KBM-7 (cell line): ENCODE data around the gene NCBP2.

ENCODE experiments used
- DNase-seq: peaks from one replicate; pipeline ENCODE4 v3.0.0-alpha.2; 2015
- in situ Hi-C: fragments of 300-500 bp; cut with MboI; formaldehyde crosslinking; loops from 2 replicates; pipeline ENCODE4 v1.14.3; 2020; ENCODE audit warnings: low sequenced_read_pairs, low pct_unique_long_range_greater_than_20kb, mixed read lengths

NCBP2 gene

DNA sequence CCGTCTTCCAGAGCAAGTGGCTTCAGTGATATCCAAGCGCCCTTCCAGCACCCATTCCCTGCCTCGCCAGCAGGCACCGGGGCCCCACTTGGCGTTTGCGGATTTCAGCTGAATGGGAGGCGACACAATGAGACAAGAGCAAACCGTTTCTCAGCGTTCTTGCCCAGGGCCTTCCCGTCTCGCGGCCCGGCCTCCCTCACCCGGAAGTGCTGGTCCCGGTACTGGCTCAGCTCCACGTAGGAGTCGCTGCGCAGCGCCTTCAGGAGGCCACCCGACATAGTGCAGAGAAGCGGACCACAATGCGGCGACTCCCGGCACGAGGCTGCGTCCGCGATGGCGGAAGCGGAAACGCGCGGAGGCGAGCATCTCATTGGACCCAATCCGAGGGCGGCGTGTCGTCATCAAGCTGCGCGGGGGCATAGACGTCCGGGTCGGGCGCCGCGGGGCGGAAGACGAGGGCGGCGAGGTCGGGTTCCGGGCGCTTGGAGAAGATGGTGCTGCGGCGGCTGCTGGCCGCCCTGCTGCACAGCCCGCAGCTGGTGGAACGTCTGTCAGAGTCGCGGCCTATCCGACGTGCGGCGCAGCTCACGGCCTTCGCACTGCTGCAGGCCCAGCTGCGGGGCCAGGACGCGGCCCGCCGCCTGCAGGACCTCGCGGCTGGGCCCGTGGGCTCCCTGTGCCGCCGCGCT, at the start of gene NCBP2:
NCBP2 (minus strand) TSS at position 303 of the 689 bp plus-strand sequence; CDS start at position 278, 25 bp downstream.
- in situ Hi-C loops: no loop called here
- DNase-seq: peak; percentile 98

DNA sequence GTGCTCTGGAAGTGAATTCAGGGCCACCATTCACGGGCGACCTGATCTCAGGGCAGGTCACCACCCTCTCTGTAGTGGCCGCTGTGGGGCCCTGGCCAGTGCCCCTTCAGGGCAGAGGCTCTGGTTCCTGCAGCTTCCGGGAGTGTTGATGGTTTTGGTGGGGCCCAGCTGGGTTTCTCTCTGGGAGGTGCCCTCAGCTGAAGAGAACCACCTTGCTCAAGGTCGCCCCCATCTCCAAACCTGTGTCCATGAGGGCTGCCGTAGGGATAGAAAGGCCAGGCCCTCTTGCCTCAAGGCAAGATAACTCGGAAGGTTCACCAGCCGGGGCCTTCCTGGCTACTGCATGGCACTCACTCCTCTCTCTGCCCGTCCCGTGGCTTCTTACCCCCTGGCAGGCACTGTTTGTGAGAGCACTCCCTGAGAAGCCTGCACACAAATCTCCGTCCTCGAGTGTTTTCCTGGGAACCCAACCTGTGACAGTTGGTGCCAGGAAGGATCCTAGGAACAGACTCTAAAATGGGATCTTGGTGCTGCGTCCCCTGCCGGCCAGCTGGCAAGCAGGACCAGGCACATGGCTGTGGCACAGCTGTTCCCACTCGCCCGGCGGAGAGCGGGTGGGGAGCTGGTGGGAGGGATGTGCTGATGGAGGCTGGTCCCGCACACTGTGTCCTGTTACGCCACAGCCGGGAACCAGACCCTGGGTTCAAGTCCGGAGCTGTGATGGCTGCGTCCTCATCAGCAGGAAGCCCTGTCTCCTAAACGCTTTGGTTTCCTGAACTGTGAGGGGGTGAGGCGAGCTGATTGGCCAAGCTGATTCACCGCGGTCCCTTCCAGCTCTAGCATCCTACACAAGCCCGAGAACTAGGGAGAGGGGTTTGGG, 49.5 kb upstream of the NCBP2 start:
- in situ Hi-C loops: loop anchor here (25.0 kb wide), 2 partner anchors 195 to 520 kb away; no protein-coding TSS in a partner anchor

DNA sequence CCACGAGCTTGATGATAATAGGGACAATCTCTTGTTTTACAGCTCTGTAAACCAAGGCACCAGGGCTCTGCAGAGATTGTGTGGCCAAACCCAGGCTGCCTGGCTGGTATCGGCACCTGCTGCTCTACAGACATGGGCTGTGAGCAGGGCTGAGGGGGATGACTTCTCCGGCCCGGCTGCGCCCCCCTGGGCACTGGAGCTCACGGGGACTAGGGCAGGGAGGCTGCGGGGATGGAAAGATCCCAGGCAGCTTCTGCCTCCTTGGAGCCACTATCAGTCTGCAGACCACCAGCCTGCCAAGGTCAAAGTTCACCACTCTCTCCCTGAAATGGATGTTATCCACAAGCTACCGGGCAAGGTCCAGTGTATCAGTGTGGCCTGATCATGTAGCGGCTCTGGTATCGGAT, 48.3 kb upstream of the NCBP2 start:
- no peak for DNase-seq
- in situ Hi-C loops: loop anchor here (25.0 kb wide), 2 partner anchors 197 to 522 kb away; no protein-coding TSS in a partner anchor

More for the DNA sequence above, 49.5 kb upstream of the NCBP2 start:
- no peak for DNase-seq

DNA sequence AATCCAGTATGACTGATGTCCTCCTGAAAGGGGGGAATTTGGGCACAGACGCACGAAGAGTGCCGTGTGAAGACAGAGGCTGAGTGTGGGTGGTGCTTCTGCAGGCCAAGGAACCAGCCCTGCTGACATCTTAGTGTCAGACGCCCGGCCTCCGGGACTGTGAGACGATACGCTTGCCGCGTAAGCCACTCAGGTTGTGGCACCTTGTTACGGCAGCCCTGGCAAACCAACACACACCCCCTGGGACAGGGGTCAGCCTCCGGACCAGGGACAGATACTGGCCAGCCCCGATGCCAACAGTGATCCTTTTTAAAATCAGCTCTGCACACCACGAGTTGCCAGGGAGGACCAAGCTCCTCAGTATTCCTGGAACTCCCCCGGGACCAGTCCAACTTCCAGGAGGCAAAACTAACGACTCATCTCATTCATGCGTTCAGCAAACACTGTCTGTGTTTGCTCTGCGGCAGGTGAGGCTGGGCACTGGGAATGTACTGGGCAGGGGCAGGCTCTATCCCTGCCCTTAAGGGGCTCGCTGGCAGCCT, 47.5 kb upstream of the NCBP2 start:
- no peak for DNase-seq
- in situ Hi-C loops: loop anchor here (25.0 kb wide), 2 partner anchors 198 to 523 kb away; no protein-coding TSS in a partner anchor

DNA sequence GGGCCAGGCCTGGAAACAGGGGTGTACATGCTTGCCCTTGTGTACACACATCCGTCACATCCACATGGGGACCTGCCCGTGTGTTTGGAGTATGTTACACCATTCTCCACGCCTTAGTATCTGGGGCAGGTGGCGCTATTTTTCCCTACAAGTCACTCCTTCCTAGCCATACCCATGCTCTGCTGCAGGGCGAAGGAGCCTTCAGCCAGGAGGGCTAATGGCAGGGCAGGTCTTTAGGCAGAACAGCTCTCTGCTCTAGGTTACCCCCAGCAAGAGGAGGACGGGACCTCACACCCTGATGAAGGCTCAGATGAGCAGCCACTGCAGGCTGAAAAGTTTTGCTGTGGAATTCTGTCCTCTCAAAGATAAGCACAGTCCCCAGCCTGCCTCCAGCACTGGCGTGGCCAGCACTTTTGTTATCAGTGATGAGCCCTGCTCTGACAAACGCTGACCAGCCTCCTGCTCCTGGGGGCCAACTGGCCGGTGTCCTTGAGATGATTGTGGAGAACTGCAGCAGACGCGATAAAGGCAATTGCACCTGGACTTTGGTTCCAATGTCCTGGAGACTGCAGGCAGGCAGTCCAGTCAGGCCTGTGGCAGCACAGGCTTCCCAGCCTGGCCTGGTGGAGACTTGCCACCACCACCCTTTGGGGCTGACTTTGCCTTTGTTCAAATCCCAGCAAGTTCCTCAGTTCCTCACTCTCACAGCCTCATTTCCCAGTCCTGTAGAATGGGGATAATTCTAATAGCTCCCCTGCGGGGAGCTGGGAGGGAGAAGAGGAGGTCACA, 46.1 kb upstream of the NCBP2 start:
- in situ Hi-C loops: loop anchor here (25.0 kb wide), 2 partner anchors 199 to 524 kb away; no protein-coding TSS in a partner anchor
- DNase-seq: peak; percentile 31

DNA sequence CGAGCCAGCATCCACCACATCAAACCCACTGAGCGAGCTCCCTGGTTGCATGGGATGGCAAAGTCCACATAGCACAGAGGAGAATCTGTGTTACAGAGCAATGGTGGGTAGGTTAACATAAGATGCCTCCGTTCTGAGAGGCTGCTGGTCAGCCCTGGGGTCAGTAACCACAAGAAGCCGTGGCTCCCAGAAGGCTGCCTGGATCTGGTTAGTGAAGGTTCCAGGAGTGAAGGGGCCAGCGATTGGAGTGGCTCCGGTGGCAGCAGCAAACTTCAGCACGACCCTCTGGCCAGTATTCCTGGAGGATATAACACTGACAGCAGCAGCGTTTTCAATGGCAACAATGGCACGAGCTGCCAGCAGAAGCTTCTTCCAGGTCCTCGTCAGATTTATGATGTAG, 44.7 kb upstream of the NCBP2 start:
- no peak for DNase-seq
- in situ Hi-C loops: loop anchor here (25.0 kb wide), 2 partner anchors 200 to 525 kb away; no protein-coding TSS in a partner anchor

DNA sequence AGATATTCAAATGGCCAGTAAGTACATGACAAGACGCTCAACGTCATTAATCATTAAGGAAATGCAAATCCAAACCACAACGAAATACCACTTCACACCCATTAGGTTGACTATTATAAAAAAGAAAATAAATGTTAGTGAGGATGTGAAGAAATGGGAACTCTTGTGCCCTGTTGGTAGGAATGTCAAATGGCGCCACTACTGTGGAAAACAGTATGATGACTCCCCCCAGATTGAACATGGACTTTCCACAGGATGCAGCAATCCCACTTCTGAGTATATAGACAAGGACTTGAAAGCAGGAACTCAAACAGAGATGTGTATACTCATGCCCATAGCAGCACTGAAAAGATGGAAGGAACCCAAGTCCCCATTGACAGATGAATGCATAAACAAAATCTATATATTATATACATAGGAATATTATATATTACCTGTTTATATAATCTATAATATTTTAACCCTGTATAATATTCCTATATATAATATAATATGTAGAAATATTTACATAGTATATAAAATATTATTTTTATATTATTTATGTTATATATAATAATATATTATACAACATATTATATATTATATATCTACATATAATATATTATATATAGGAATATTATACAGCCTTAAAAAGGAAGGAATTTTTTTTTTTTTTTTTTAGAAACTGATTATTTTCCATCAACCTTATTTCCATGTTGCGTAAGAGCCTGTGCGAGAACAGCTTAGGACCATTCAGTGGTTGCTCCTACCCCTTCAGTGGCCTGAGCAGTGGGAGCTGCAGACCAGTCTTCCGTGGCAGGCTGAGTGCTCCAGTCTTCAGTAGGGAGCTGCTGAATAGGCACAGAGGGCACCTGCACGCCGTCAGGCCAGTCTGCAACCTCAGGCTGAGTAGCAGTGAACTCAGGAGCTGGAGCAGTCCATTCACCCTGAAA, 43.9 kb upstream of the NCBP2 start:
- DNase-seq: no peak
- in situ Hi-C loops: loop anchor here (25.0 kb wide), 2 partner anchors 201 to 526 kb away; no protein-coding TSS in a partner anchor

DNA sequence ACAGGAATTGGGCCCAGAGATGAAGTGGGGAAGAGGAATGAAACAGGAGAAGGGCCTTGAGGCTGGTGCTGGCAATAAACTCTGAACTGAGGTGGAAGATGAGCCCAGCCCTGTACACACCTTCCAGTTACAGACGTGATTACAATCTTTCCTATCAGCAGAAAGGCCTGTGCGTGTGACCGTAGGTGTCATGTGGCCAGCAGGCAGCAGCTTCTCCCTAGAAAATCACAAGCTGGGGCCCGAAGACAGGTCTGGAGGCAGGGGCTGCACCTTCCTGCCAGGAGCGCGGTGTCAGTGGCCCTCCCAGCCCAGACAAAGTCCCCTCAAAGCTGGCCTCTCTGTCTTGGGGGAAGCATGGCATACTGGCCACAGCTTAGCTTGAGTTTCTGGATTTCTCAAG, 43.0 kb upstream of the NCBP2 start:
- in situ Hi-C loops: loop anchor here (25.0 kb wide), 2 partner anchors 202 to 527 kb away; no protein-coding TSS in a partner anchor

DNA sequence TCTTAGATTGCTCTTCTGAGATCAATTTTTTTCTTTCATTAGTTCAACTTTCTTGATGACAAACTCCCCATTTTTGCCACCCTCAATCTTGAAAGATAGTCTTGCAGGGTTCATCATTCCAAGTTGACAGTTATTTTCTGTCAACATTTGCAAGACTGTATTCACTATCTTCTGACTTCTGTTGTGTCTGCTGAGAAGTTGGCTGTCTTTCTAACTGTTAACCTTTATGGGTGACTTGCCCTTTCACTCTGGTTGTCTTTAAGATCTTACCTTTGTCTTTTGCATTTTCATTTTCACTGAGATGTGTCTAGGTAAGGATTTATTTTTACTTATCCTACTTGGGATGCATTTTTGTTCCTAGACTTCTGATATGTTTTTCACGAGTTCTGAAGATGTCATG, 40.9 kb upstream of the NCBP2 start:
- in situ Hi-C loops: loop anchor here (25.0 kb wide), 2 partner anchors 204 to 529 kb away; no protein-coding TSS in a partner anchor
- DNase-seq: no peak

More for the DNA sequence above, 43.0 kb upstream of the NCBP2 start:
- DNase-seq: no peak

DNA sequence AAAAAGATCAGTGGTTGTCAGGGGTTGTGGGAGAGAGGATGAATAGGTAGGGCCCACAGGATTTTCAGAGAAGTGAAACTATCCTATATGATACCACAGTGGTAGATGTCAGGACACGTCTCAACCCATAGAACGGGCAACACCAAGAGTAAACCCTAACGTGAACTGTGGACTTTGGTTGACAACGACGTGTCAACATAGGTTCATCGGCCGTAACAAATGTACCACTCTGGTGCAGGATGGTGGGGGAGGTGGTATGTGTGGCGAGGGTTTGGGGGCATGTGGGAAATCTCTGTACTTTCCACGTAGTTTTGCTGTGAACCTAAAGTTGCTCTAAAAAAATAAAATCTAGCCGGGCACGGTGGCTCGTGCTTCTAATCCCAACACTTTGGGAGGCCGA, 39.3 kb upstream of the NCBP2 start:
- DNase-seq: no peak

DNA sequence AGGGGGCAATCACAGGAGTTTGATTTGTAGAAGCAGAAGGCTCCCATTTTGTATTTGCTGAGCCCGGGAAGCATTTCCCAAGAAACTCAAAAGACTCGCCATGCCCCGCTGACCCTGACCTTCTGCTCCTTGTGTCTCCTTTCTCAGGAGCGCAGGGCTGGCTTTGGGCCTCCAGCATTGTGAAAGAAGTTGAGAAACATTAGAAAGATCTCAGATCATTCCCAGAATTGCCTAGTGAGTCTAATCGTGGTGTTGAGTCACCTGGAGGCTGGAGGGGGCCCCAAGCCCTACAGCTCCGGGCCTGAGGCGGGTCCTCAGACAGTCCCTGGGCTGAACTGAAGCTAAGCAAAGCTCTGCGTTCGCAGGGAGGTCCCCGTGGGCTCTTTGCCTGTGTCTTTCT, 37.2 kb upstream of the NCBP2 start:
- DNase-seq: no peak
- in situ Hi-C loops: loop anchor here (25.0 kb wide), 2 partner anchors 208 to 533 kb away; no protein-coding TSS in a partner anchor

More for the DNA sequence above, 39.3 kb upstream of the NCBP2 start:
- in situ Hi-C loops: loop anchor here (25.0 kb wide), 2 partner anchors 206 to 531 kb away; no protein-coding TSS in a partner anchor

DNA sequence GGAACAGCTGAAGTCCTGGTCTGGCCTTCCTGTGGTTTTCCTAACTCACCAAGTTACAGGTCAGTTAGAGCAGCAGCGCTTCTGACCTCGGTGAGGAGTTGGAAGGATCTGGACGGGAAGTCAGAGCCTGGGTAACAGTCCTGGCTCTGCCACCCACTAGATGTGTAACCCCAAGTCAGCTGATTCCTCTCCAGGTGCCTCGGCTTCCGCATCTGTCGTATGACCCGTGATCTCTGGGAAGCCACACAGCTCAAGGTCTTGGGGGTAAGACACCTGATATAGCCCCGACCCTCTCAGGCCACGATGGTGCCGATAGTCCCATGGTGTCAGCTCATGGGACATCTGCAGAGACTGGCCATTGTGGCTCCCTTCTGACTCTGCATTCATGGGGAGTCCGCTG, 34.6 kb upstream of the NCBP2 start:
- DNase-seq: no peak
- in situ Hi-C loops: loop anchor here (25.0 kb wide), 2 partner anchors 210 to 535 kb away; no protein-coding TSS in a partner anchor

DNA sequence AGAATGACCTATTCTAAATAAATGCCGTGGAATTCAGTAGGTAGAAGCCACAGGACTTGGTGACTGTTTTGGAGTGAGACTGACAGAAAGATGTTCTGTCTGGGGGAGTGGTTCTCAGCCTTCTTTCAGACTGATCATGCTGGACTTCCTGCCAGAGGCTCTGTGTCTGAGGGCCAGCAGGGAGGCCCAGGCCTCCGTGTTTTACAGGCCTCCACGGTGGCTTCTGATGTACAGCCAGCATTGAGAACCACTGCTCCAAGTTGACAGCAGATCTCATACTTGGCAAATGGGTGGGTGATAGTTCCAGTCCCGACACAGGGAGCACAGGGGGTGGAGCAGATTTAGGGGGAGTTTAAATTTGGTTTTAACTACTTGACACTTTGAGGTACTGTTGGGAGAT, 33.0 kb upstream of the NCBP2 start:
- in situ Hi-C loops: loop anchor here (25.0 kb wide), 2 partner anchors 212 to 537 kb away; no protein-coding TSS in a partner anchor
- no peak for DNase-seq

DNA sequence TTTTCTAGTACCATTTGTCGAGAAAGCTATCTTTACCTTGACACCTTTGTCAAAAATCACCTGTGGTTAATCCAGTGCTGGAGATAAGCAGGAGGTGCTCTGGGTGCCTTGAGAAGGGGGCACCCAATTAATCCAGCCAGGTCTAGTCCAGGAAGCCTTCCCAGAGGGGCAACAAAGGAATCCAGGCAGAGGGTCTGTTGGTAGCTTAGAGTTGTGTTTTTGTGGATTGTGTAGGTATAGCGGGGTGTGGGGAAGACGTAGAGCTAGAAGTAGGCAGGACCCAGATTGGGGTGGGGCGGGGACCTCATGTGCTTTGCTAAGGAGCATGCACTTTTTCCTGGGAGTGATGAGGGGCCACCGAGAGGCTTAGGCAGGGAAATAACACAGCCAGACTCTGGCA, 32.3 kb upstream of the NCBP2 start:
- DNase-seq: no peak
- in situ Hi-C loops: loop anchor here (25.0 kb wide), 2 partner anchors 213 to 538 kb away; no protein-coding TSS in a partner anchor

DNA sequence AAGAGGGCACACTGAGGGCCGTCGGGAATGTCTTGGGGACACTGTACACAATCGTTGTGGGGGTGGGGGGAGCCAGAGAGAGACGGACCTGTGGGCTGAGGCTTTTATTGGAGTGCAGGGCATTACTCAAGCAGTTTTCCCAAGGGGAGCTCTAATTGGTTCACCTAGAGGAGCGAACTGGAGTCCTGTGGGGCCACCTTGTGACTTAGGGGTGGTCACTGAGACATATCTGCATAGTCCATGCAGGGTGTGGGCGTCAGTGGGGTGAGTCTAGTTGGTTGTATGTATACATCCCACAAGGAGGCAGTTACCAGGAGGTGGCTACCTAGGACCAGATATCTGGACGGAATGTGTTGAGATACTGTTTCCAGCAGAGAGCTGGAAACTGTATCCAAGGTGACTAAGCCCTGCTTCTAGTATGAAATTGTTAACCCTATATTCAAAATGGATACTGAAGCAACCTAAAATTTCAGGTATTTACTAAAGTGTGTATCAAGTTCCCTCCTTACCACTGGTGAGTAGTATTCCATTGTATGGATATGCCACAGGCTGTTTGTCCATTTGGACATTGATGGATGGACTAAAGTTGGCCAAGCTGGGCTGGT, 28.9 kb upstream of the NCBP2 start:
- in situ Hi-C loops: no loop called here
- DNase-seq: no peak

DNA sequence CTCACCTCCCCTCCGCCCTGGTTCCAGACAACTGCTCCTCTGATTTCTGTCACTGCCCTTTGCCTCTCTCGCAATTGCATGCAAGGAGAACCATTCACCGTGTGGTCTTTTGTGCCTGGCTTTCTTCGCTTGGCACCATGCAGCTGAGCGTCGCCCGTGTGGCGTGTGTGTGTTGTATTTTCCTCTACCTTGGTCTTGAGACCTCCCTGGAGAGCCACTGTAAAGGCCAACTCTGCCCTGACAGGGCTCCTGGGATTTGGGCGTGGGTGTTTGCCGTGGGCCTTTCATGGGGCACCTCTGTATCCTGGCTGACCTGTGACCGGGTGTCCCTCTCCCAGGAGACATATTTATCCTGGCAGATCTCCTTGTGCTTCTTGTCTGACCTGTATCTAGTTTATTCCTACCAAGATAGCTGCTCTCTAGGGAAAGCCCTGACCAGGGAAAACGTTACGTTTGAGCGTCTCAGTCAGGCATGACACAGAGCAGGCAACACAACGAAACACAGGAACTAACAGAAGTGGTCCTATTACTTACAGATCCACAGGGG, 28.3 kb upstream of the NCBP2 start:
- in situ Hi-C loops: no loop called here
- no peak for DNase-seq
